AG04450 (cell line): Measurements from ENCODE around the gene ITCH. TPM values are rescaled to one million over a fixed set of nuclear protein-coding genes. Genes with fewer than 3 reads are reported as not detected.

ENCODE experiments used
- CTCF ChIA-PET: fragments of 300-600, 350-600 bp; formaldehyde crosslinking; extraction: SDS; loops from one replicate; lab custom pipeline; 2022; ENCODE audit warnings: antibody characterized with exemption, inconsistent platforms; lab: Charles Lee
- POLR2A ChIA-PET: fragments of 350-600 bp; formaldehyde crosslinking; extraction: SDS; loops from one replicate; lab custom pipeline; 2021; ENCODE audit warnings: antibody characterized with exemption, inconsistent platforms; lab: Yijun Ruan, JAX
- DNase-seq: peaks from one replicate; pipeline ENCODE4 v3.0.0-alpha.2; 2011; ENCODE audit warnings: low read depth, low spot score
- H3K27ac ChIP-seq: one replicate; pipeline ENCODE4 v1.5.1; 2012; ENCODE audit warnings: low read depth, low read length, control low read depth
- H3K27me3 ChIP-seq: one replicate; pipeline ENCODE4 v1.6.0; 2012; ENCODE audit warnings: low read length; ENCODE audit not compliant: control insufficient read depth, insufficient read depth
- H3K4me3 ChIP-seq: 2 replicates; pipeline ENCODE4 v1.5.1; 2011; ENCODE audit warnings: mild to moderate bottlenecking, low read depth, low read length, control low read depth
- H3K9me3 ChIP-seq: 2 replicates; pipeline ENCODE4 v1.5.1; 2012; ENCODE audit warnings: low read length; ENCODE audit not compliant: control insufficient read depth, insufficient read depth
- CTCF ChIP-seq: IDR thresholded peaks from 2 replicates; pipeline ENCODE4 v1.5.1; 2011; ENCODE audit warnings: low read depth, low read length, control low read depth, inconsistent platforms
- polyA plus RNA-seq: library from polyadenylated mRNA; depleted of rRNA; stranded (reverse); fragments of >200 nt; gene quantifications from 2 replicates; pipeline ENCODE4 v1.2.3, GENCODE V29; 2011

The ITCH gene
- polyA plus RNA-seq, 1 experiment = 23.2 TPM

GRCh38 chr20:34535301-34535840 lies 172.3 kb downstream of the ITCH start:
- ChIA-PET POLR2A (no interaction called here), CTCF (interaction anchor here (1.5 kb wide), 1 partner anchor 223 kb away, joined by 7 read pairs; no protein-coding TSS in a partner anchor)
- no peak for TF ChIP-seq CTCF

DNA sequence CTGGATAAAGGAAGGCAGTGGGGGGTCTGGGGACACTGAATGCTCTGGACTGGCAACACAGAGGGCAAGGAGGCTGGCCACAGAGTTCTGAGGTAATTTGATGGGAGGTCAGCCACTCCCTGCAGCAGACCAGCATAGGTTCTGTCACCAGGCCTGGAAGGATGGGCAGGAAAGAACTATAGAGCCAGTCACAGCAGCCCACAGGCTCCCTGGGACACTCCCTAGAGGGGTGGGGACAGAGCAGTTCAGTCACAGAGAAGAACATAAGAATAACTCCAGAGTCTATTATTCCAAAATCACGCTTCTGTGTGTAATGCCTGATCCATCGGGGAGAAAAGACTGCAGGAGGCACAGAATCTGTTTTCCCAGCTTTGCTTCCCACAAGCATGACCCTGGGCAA lies 172.8 kb downstream of the ITCH start:
- ChIA-PET CTCF (interaction anchor here (0.7 kb wide), 1 partner anchor 553 kb away, joined by 3 read pairs; no protein-coding TSS in a partner anchor), POLR2A (no interaction called here)
- TF ChIP-seq CTCF = no peak
- Histone ChIP-seq H3K4me3 (no peak overlapping the region), H3K9me3 (no peaks in the 10 kb centered on the region), H3K27ac (no peak overlapping the region), H3K27me3 (no peaks in the 10 kb centered on the region)
- no peak for DNase-seq

More at GRCh38 chr20:34535301-34535840, 172.3 kb downstream of the ITCH start:
- H3K27me3 ChIP-seq = no peaks in the 10 kb centered on the region
- no peak overlapping the region for H3K27ac ChIP-seq
- H3K4me3 ChIP-seq = no peak overlapping the region
- DNase-seq = no peak
- no peaks in the 10 kb centered on the region for H3K9me3 ChIP-seq

DNA sequence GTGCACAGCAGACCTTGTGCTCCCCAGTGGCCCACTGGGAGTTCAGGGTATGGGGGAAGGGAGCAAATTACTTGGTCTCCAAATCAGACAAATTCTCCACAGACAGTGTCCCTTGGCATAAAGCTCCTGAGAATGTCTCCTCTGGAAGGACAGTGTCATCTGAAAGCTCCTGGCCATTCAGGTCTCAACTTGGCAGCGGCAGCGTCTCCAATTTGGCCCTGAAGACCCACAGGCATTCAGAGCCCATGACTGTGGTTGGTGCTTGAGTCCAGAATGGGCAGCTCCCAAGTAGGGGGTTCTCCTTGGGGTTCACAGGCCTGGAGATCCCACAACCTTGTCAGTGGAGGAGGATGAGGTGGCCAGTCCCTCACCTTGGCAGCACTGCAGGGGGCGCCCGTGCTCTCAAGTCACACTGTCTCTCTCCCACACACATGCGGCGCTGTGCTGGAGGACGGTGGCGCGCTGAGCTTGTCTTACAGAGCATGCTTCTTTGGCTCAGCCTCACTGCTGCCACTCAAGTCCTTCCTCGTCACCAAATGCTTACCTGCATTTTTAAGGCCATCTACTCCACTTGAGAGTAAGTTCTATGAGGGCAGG lies 173.8 kb downstream of the ITCH start:
- Histone ChIP-seq H3K27ac (no peak overlapping the region), H3K9me3 (no peaks in the 10 kb centered on the region), H3K27me3 (no peaks in the 10 kb centered on the region), H3K4me3 (no peak overlapping the region)
- CTCF ChIA-PET = interaction anchor here (0.7 to 1.2 kb wide), 2 partner anchors 233 to 554 kb away, joined by 3 to 4 read pairs; no protein-coding TSS in a partner anchor
- POLR2A ChIA-PET = no interaction called here
- TF ChIP-seq CTCF = peak; percentile 42
- DNase-seq = no peak

DNA sequence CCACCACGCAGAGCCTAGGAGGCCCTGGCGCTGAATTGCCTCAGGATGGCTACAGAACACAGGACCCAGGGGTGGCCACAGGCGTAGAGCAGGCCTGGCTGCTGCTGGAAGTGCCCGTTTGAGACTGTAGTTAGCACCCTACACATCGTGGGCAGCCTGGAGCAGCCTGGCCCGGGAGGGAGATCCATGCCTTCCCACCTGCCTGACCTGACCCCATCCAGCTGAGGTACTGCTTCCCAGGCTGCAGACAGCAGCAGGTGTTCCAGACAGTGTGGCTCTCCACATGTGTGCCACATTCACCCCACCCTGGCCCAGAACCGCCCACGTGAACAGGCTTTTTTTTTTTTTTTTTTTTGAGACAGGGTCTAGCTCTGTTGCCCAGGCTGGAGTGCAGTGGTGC lies 174.6 kb downstream of the ITCH start:
- DNase-seq = no peak
- H3K27ac ChIP-seq = no peak overlapping the region
- no peak for TF ChIP-seq CTCF
- no peak overlapping the region for H3K4me3 ChIP-seq
- CTCF ChIA-PET = interaction anchor here (0.7 to 2.1 kb wide), 7 partner anchors 8 to 242 kb away, joined by 3 to 14 read pairs (median 5); no protein-coding TSS in a partner anchor
- H3K27me3 ChIP-seq = no peaks in the 10 kb centered on the region
- POLR2A ChIA-PET = interaction anchor here (0.7 kb wide), 1 partner anchor 46 kb away, joined by 7 read pairs; no protein-coding TSS in a partner anchor
- no peaks in the 10 kb centered on the region for H3K9me3 ChIP-seq

DNA sequence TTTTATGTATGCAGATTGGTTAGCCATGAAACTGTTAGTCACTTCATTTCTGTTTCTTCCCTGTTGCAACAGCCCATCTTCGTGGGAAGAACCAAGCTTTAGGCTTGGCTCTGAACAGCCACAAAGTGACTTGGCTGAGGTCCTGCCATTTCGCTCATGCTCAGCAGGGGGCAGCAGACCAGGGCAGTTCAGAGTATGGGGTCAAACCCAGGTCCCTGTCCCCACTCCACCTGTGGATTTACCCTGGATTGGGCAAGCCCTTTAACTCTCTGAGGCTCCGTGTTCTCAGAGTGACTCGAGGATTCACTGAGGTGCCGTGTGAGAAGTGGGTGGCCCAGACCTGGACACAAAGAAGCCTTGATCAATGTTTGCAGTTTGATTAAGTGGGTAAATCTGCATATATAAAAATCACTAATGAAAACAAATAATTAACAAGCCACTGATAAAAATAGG lies 175.6 kb downstream of the ITCH start:
- TF ChIP-seq CTCF = peak; percentile 87
- CTCF ChIA-PET = interaction anchor here (0.6 to 2.1 kb wide), 12 partner anchors 9 to 348 kb away, joined by 3 to 14 read pairs (median 6); no protein-coding TSS in a partner anchor
- no peak for DNase-seq
- Histone ChIP-seq H3K9me3 (no peaks in the 10 kb centered on the region), H3K27me3 (no peaks in the 10 kb centered on the region), H3K4me3 (no peak overlapping the region), H3K27ac (no peak overlapping the region)
- POLR2A ChIA-PET = no interaction called here
